Hindlimb muscle (tissue), 1 donor: Measurements from ENCODE around the gene CCPG1. TPM values are rescaled to one million over a fixed set of nuclear protein-coding genes. Genes with fewer than 3 reads are reported as not detected.

Source experiments
- DNase-seq: peaks from one replicate; pipeline ENCODE4 v3.0.0-alpha.2; 2013
- polyA plus RNA-seq: library from polyadenylated mRNA; unstranded; fragments of 120-200 nt; gene quantifications from one replicate; pipeline ENCODE4 v1.2.1, GENCODE V29; 2013; ENCODE audit not compliant: insufficient read length

Gene CCPG1
- polyA plus RNA-seq, 1 donor = 25.4 TPM

- DNase-seq = no peak
These were observed 26.6 kb downstream of the CCPG1 start for GRCh38 chr15:55381595-55381994.

GRCh38 chr15:55379095-55379494 lies 29.1 kb downstream of the CCPG1 start:
- no peak for DNase-seq

- no peak for DNase-seq
These were observed 35.3 kb downstream of the CCPG1 start for GRCh38 chr15:55372701-55373440.

- no peak for DNase-seq
These were observed 41.2 kb downstream of the CCPG1 start for GRCh38 chr15:55366981-55367380.

GRCh38 chr15:55362641-55363040 lies 45.5 kb downstream of the CCPG1 start:
- DNase-seq = no peak

GRCh38 chr15:55361048-55361447 lies 47.1 kb downstream of the CCPG1 start:
- DNase-seq = no peak

- DNase-seq = no peak
These were observed 47.9 kb downstream of the CCPG1 start for GRCh38 chr15:55360256-55360655.

GRCh38 chr15:55358471-55358870 lies 49.7 kb downstream of the CCPG1 start:
- no peak for DNase-seq

GRCh38 chr15:55357774-55358173 lies 50.4 kb downstream of the CCPG1 start:
- no peak for DNase-seq

- no peak for DNase-seq
These were observed 51.1 kb downstream of the CCPG1 start for GRCh38 chr15:55356985-55357585.

- no peak for DNase-seq
These were observed 55.1 kb downstream of the CCPG1 start for GRCh38 chr15:55353025-55353424.

- DNase-seq = no peak
These were observed 58.9 kb downstream of the CCPG1 start for GRCh38 chr15:55349282-55349681.

- DNase-seq = no peak
These were observed 59.8 kb downstream of the CCPG1 start for GRCh38 chr15:55348281-55348778.

GRCh38 chr15:55344206-55344605 lies 64.0 kb downstream of the CCPG1 start:
- no peak for DNase-seq

GRCh38 chr15:55343168-55343567 lies 65.0 kb downstream of the CCPG1 start:
- no peak for DNase-seq

- no peak for DNase-seq
These were observed 71.0 kb downstream of the CCPG1 start for GRCh38 chr15:55337160-55337559.

- no peak for DNase-seq
These were observed 73.2 kb downstream of the CCPG1 start for GRCh38 chr15:55334997-55335396.

GRCh38 chr15:55334371-55334770 lies 73.8 kb downstream of the CCPG1 start:
- no peak for DNase-seq

- no peak for DNase-seq
These were observed 80.8 kb downstream of the CCPG1 start for GRCh38 chr15:55327387-55327786.

- no peak for DNase-seq
These were observed 85.7 kb downstream of the CCPG1 start for GRCh38 chr15:55322467-55322866.

- no peak for DNase-seq
These were observed 87.2 kb downstream of the CCPG1 start for GRCh38 chr15:55320963-55321362.

GRCh38 chr15:55320238-55320550 lies 88.0 kb downstream of the CCPG1 start:
- DNase-seq = peak; percentile 8

- DNase-seq = peak; percentile 29
These were observed 88.5 kb downstream of the CCPG1 start for GRCh38 chr15:55319537-55320237.
